GM19438 (cell line): Measurements from ENCODE around the gene CFDP1.
A peak's percentile ranks its signal among the peaks of the same experiment; 100 is the strongest.

Source experiments
- ATAC-seq: cut with Tn5 transposase; IDR thresholded peaks from one replicate; pipeline ENCODE4 v1.9.1; 2021; ENCODE audit warnings: low read depth; ENCODE audit not compliant: unreplicated experiment

CFDP1 gene

DNA sequence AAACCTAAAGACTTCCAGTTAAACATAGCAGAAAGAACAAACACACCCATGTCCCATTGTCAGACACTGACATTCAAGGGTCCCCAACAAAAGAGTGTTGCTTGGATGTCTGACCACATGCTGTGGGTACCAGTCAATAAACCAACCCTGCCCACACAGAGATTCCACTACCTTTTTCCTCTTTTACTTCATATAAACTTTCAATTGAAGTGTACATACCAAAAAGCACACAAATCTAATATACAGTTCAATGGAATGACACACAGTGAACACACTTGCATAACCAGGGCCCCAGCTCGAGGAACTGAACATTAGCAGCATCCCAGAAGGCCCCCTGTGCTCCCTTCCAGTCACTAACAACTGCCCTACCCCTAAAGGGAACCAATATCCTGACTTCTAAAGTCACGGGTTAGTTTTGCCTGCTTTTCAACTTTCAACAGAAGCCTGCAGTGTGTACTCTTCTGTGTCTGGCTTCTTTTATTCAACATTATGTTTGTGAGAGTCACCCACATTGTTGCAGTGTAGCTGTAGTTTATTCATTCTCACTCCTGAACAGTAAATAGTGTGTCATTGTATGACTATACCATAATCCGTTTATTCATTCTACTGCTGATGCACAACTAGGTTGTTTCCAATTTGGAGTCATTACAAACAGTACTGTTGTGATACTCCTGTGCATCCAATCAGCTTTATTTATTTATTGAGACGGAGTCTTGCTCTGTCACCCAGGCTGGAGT, 18.0 kb downstream of the CFDP1 start:
- no peak for ATAC-seq

DNA sequence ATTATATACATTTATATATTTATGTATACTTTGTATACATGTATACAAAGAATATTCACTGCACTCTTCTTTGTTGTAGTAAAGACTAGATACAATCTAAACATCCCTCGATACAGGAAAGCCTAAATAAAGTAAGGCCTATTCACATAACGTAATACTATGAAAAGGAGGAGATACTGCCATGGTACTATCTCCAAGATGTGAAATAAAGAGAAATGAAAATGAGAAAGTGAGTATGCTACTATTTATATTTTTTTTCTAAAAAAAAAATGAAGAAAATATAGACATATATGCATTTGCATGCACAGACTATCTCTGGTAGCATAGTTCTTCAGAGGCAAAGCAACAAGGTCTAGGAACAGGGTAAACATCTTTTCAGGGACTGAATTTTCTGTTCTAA, 19.4 kb downstream of the CFDP1 start:
- ATAC-seq = no peak

DNA sequence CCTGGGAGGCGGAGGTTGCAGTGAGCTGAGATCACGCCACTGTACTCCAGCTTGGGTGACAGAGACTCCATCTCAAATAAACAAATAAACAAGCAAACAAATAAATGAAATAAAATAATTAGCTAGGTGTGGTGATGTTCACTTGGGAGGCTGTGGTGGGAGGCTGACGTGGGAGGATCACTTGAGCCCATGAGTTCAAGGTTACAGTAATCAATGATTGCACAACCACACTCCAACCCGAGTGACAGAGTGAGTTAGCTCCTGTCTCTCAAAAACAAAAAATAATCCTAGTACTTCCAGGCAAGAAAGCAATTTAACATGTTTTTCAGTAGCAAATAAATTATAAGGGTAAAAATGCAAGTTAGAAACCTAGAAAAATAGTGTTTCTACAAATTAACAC, 26.4 kb downstream of the CFDP1 start:
- ATAC-seq = no peak

DNA sequence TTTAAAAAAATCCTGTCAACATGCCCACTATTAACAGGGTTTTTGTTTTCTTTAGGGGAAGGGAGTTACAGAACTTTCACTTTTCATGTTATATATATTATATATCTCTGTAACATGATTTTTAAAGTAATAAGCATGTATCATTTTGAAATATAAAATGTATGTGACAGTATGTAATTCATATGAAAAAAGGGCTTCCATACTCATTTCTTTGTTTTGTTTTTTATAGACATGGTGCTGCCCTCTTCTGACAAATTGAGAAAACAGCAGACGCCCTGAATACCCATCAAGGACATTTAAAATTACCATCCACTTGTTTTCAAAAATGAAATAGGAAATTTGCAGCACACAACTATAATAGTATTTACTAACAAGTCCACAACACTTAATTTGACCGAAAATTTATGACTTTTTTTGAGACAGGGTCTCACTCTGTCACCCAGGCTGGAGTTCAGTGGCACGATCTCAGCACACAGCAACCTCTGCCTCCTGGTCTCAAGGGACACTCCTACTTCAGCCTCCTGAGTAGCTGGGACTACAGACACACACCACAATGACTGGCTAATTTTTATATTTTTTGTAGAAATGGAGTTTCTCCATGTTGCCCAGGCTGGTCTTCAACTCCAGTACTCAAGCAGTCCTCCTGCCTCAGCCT, 30.4 kb downstream of the CFDP1 start:
- no peak for ATAC-seq

DNA sequence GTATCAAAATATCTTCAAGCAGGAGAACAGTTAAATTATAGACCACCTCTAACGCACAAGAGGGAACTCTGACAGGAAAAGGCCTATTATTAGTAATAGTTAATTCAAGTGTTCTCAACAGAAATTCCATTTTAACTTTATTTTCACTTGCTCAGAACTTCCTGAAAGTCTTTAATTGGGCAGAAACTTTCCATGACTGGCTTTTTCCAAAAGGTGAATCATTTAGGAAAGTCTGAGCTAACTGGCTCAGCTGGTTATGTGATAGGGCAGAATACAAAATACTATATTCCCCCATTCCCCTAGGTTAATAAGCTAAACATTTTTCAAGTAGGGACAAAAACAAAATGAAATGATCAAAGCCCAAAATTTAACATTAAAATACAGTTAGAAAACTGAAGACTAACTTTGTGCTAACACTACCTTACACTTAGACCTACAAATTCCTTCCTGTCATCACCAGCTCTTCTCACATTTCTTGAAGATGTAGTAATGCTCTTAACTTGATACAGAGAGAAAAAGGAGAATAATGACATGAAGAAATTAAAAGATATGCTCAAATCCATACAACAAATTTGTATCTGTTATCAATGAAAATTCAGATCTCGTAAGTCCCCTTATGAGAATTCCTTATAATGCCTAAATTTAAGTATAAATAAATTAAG, 31.0 kb downstream of the CFDP1 start:
- no peak for ATAC-seq

DNA sequence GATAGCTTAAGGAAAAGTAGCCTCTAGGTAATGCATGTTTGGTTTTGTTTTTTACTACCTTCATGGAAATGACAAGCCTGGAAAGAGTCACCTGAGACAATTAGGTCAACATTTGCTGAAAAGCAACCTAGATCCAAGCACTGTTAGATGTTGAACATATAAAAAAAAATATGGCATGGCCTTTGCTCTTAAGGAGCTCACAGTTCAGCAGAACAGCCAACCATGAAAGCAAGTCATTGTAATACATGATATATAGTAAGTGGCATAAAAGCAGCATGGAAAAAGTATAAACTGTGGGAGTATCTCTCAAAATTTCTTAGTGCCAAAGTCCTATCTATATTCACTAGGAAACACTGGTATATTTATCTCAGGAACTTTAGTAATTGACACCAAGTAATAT, 31.6 kb downstream of the CFDP1 start:
- no peak for ATAC-seq

DNA sequence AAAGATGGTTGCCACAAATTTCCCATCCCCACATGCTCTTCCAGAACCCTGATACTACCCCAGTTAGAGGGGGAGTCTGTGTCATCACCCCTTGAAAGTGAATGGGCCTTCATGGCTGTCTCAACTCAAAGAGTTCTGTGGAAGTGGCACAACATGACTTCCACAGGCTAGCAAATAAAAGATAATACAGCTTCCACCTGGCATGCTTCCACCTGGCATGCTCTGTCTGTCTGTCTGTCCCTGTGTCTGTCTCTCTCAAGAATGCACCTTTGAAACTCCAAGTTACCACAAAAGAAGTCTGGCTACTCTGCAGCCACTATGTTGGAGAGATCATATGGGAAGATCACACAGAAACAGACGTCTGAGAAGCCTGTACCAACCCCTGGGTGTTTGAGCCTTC, 35.0 kb downstream of the CFDP1 start:
- ATAC-seq = no peak

DNA sequence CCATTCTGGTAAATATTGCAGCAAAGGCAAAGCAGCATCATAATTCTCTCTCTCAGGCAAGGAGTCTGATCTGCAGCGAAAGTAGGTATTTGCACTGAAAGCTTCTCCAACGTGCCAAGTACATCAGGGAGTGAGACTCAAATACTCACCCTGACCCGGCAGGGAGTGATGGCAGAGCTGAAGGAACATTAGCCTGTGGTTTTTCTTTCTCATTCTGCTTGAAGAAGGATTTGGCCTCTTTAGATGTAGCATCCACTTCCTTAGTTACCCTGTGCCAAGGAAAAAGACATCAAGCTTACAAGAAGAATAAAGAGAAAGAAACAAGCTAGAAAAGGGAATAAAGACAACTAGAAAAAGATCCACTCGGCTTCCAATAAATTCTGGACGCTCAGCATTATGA, 38.4 kb downstream of the CFDP1 start:
- ATAC-seq = no peak

DNA sequence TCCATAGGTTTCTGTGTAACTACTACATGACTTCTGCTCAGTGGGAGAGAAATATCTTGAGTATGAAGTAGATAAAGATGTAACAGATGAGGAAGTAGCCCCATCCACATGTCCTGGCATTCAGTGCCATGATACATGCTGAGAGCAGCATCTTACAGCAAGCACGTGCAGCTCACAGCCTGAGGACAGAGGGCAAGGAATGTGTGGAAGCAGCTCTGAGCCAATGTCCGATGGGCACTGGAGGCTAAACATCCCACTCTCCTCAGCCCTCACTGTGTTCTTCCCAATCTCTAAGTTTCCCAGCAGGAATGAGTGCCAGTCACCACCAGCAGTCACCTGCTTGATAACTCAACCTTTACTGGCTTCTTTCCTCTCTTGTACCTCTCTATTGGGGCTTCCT, 40.4 kb downstream of the CFDP1 start:
- no peak for ATAC-seq

DNA sequence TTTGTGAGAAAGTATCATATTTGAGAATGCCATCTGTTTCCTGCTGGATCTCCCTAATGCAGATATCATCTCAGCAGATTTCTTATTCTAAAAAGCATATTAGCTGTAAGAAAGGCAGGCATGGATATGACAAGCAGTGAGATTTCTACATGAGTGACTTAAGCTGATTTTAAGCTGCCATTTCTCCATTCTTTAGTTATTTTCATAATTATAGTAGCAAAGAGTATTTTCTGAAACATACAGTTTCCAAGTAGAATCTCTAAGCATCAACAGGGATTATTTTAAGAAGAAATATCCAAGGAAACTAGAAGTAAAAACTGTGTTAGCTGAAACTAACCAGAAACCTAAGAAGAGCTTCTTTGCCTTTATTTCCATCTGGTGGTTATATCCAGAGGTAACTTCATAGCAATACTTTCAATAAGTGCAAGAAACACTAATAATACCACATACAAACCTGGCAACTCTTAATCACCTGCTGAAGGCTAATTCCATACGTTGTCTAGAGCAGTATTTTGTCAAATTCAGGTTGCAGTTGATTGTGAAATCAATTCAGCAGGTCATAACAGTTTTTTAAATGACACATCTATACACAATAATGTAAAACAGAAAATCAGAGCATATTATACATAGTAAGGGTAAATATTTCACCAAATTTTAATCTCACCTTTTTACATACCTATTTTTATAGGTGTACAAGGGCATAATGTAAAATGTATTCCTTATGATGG, 42.2 kb downstream of the CFDP1 start:
- ATAC-seq = no peak

DNA sequence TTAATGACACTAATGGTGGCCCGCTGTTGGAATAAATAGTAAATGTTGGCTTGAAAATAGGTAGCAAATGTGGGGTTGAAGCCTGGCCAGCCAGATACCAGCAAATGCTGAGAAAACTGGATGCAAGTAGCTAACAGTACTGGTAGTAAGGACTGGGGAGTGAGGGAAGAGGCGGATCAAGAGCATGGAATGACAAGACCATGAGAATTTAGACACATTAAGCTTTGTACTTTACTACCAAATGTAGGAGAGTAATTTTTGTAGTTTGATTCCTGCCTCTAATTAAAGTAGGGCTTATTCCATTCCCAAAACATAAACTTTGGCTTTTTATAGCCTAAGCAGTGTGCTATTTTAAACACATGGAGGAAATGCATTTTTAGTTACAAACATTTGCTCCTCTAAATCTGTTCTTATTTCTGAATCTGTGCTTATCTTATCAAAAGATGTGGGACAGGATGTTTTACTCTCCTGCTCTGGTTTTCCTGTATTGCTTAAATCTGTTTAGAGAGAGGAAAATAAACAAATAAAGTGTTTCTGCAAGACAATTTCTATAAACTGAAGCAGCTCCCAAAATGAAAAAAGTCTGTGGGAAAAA, 44.1 kb downstream of the CFDP1 start:
- ATAC-seq = no peak

DNA sequence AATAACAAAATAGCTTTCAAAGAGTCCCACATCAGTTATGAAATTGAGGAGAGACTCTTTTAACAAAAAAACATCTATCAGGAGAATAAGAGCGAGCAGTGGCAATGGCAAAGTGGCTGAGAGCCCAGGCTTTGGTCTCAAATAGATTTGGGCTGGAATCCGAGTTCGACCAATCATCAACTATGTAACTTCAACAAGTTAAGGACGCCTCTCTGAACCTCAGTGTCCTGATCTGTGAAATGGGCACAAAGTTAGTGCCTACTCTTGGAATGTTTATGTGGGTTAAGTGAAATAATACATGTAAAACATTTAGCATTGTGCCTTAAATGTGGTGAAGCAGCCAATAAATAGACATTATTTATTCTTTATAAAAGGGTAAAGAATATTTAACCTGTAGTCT, 45.4 kb downstream of the CFDP1 start:
- ATAC-seq = no peak

DNA sequence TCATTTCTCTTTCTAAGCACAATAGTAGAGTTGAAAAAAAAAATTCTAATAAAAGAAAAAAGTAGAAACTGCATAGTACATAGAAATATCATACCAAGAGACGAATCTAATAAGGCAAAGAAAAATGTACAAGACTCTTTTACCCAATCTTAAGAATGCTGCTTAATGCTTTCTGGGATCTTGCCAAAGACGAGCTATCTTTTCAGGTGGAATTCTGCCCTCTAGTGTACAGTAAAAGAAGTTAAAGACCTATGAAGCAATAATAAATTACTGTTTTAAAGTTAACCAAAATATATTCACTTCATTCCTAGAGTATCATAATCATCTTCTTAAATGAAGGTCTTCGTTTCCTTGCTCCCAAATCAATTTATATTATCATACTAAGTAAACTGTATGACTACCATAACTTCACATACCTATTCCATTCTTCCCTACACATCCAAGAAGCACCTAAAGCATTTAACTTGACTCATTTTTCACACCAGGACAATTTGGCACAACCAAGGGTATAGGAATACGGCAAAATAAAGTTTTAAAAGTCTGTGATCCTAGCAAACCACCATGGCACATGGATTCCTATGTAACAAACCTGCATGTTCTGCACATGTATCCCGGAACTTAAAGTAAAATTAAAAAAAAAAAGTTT, 47.7 kb downstream of the CFDP1 start:
- ATAC-seq = no peak

DNA sequence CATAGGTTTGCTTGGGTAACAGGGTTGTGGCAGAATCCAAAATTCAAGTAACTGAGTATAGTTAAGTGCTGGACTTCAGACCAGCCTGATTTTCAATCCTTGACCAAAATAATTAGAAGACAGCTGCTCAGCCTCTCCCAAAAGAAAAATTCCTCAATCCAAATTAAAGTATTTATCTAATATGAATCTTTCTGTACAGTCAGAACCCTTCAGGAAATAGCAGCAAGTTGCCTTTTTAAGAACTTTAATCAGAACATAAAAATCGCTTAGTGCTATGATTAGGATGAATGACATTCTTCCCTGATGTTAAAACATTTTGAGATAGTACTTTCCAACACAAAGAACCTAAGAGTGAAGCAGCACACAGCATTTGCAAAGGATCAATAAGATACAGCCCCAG, 50.2 kb downstream of the CFDP1 start:
- ATAC-seq = no peak

DNA sequence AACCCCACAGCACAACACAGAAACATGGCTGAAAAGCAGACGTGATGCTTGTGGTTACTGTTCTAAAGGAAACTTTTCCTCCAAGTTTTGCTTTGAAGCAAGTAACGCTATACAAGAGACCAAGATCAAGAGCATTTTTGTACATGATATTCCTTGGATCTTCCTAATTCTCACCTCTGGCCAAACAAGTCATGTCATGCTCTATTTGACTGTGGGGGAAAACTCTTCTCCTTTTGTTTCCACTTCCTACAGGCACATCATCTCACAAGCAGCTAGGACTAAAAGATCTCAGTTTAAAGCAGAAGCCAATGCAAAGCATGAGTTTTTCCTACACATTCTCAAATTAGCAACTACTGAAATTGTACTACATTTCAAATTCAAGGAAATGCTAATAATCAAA, 50.7 kb downstream of the CFDP1 start:
- no peak for ATAC-seq

DNA sequence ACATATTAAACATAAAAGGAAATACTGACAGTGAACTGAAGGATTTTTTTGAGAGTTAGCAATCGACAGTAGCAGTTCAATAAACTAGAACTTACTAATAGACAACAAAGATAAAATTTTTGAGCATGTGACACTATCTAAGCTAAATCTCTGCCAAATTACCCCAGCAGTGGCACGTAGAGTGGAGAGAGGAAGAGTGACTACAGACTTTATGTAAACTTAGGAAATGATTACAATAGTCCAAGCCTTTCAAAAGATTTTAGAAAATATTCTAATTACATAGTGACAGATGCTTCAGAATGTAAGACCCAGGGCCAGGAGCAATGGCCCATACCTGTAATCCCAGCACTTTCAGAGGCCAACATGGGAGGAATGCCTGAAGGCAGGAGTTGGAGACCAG, 52.4 kb downstream of the CFDP1 start:
- ATAC-seq = no peak

DNA sequence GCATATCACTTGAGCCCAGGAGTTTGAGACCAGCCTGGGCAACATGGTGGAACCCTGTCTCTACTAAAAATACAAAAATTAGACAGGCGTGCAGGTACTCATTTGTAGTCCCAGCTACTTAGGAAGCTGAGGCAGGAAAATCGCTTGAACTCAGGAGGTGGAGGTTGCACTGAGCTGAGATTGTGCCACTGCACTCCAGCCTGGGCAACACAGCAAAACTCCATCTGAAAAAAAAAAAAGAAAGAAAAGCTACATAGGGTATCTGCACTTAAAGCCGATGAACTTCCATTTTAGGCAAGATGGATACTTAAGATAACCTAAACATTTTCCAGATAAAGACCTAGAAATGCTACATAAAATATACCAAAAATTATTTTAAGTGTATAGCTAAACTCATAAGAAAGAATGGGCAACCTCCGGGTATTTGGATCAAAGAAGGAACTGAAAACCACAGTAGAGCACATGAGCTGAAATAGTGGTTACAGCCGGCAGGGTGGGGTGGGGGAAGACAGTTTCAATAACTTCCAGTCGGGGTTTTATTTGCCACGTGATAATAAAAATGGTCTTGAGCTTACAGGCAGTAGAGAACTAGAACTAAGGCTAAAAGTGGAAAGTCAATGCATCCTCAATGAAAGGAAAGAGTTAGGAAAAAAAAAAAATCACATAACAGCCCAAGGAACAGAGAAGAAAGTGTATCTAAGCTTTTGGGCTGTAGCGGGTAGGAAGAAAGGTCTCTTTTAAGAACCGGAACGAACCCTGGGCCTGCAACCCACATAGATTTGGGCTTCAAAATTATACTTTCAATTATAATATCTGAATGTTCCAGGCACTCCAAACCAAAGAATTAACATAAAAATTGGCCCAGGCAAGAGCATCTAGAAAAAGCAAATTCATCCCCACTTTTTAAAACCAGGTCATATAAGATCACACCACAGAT, 53.1 kb downstream of the CFDP1 start:
- peak; percentile 70 for ATAC-seq

DNA sequence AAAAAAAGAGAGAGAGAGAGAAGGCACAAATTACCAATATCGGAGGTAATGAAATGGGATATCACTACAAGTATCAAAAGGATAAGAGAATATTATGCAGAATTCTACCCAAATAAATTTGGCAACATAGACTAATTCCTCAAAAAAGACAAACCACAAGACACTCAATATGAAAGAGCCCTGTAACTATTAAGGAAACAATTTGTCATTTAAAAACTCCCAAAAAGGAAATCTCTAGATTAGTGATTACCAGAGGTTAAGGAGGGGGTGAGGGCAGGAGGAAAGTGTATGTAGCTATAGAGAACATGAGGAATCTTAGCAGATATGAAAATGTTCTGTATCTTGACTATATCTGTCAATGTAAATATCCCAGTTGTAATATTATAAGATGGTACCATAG, 54.0 kb downstream of the CFDP1 start:
- peak; percentile 45 for ATAC-seq

DNA sequence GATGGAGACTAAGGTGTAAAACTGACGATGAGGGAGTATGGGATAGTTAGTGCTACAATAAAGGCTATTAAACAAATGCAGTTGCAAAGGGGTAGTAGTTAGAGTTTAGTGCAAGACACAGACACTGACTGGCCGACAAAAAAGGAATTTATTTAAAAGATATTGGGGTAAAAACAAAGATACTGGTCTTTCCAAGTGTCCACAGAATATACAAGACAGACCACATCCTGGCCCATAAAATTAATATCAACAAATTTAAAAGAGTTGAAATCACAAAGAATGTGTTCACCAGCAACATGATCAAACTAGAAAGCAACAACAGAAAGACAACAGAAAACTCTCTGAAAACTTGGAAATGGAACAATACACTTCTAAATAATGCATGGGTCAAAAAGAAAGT, 54.7 kb downstream of the CFDP1 start:
- no peak for ATAC-seq
